Measurements from ENCODE around the gene CSMD2.

Gene CSMD2

GRCh38 chr1:33902486-33903209, 262.4 kb downstream of the CSMD2 start:
- no peak for DNase-seq (ENCODE audit: low read depth in 2 of 2)

- DNase-seq (ENCODE audit: low read depth in 2 of 2): no peak
Measured at GRCh38 chr1:33899746-33900145, 265.3 kb downstream of the CSMD2 start.

- no peak for DNase-seq (ENCODE audit: low read depth in 2 of 2)
Measured at GRCh38 chr1:33898881-33899280, 266.1 kb downstream of the CSMD2 start.

GRCh38 chr1:33898406-33898805, 266.6 kb downstream of the CSMD2 start:
- DNase-seq (ENCODE audit: low read depth in 2 of 2): no peak

GRCh38 chr1:33897092-33897725, 267.8 kb downstream of the CSMD2 start:
- DNase-seq (ENCODE audit: low read depth in 2 of 2): no peak

GRCh38 chr1:33895976-33896375, 269.1 kb downstream of the CSMD2 start:
- no peak for DNase-seq (ENCODE audit: low read depth in 2 of 2)

- DNase-seq (ENCODE audit: low read depth in 2 of 2): no peak
Measured at GRCh38 chr1:33895396-33895795, 269.6 kb downstream of the CSMD2 start.

- no peak for DNase-seq (ENCODE audit: low read depth in 2 of 2)
Measured at GRCh38 chr1:33893147-33893830, 271.7 kb downstream of the CSMD2 start.

GRCh38 chr1:33886496-33886895, 278.5 kb downstream of the CSMD2 start:
- DNase-seq (ENCODE audit: low read depth in 2 of 2): no peak

GRCh38 chr1:33880305-33880704, 284.7 kb downstream of the CSMD2 start:
- DNase-seq (ENCODE audit: low read depth in 2 of 2): no peak

GRCh38 chr1:33878392-33878791, 286.6 kb downstream of the CSMD2 start:
- no peak for DNase-seq (ENCODE audit: low read depth in 2 of 2)

- no peak for DNase-seq (ENCODE audit: low read depth in 2 of 2)
Measured at GRCh38 chr1:33876970-33877650, 287.9 kb downstream of the CSMD2 start.

- no peak for DNase-seq (ENCODE audit: low read depth in 2 of 2)
Measured at GRCh38 chr1:33875862-33876261, 289.2 kb downstream of the CSMD2 start.

- DNase-seq (ENCODE audit: low read depth in 2 of 2): no peak
Measured at GRCh38 chr1:33874636-33875035, 290.4 kb downstream of the CSMD2 start.

GRCh38 chr1:33872683-33873082, 292.3 kb downstream of the CSMD2 start:
- DNase-seq (ENCODE audit: low read depth in 2 of 2): no peak

- DNase-seq (ENCODE audit: low read depth in 2 of 2): no peak
Measured at GRCh38 chr1:33872275-33872674, 292.8 kb downstream of the CSMD2 start.

- DNase-seq (ENCODE audit: low read depth in 2 of 2): no peak
Measured at GRCh38 chr1:33867684-33868083, 297.3 kb downstream of the CSMD2 start.

GRCh38 chr1:33866281-33866680, 298.7 kb downstream of the CSMD2 start:
- no peak for DNase-seq (ENCODE audit: low read depth in 2 of 2)

GRCh38 chr1:33864460-33865389, 300.3 kb downstream of the CSMD2 start:
- DNase-seq (ENCODE audit: low read depth in 2 of 2): no peak

GRCh38 chr1:33863779-33864178, 301.3 kb downstream of the CSMD2 start, which contains the start of gene HMGB4:
HMGB4 (plus strand) TSS chr1:33864079; CDS start chr1:33864192, 113 bp downstream.
- DNase-seq (ENCODE audit: low read depth in 2 of 2): no peak

- DNase-seq (ENCODE audit: low read depth in 2 of 2): no peak
Measured at GRCh38 chr1:33860671-33861070, 304.4 kb downstream of the CSMD2 start.
